ENCODE results near the gene ZNF396. TPM values are rescaled to one million over a fixed set of nuclear protein-coding genes. Genes with fewer than 3 reads are reported as not detected.
A peak's percentile ranks its signal among the peaks of the same experiment; 100 is the strongest.

Gene ZNF396
- total and polyA plus RNA-seq, 9 of the 15 experiments (the other 6 are each of a cell fraction or from before 2014, with no cell fraction given) = 0.73 to 2.3 (median 1.9) TPM

DNA sequence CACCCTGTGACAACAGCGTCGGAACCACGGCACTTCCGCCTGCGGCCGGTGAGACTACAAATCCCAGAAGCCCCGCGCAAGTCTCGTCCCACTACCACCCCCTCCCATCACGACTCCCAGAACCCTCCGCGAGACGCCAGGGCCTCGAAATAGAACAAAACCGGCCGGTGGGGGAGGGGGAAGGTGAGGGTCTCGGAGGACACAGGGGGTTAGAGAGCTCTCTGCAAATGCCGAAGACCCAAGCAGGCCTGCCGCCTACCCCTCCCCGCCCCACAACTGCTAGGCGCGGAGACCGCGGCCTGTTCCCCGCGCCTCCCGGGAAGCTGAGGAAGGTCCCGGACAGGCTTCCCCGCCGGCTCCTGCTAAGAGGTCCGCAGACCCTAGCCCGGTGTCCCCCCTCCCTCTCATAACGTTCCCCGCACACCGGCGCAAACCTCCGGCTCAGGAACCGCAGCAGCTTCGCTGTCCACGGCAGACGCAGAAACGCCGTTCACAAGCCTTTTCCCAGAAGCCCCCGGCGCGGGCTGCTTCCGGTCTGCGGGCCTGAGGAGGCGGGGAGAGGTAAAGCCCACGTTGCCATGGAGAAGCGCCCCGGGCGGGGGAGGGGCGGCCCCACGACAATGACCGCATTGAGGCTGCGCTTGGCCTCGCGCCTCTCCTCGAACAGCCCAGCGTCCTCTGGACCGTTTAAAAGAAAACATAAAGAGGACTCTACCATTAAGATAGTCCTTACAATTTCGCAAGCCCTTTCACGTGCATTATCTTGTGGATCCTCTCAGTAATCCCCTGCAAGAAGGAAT is 33.0 kb downstream of the ZNF396 start, which contains the start of gene ZNF24 (continued):
- TF ChIP-seq CHD2 (IDR thresholded peaks at IDR 0.05; ENCODE audit: low read depth, low read length) = peak; percentile 93
- TF ChIP-seq ZNF12 (CRISPR knock-in tag; IDR thresholded peaks at IDR 0.05) = peak; percentile 48; the same call in 1 of the 2 replicates
- no peak for TF ChIP-seq E2F4 (CRISPR knock-in tag; IDR thresholded peaks at IDR 0.05; ENCODE audit: low read depth)
- no peak for TF ChIP-seq TAF15 (IDR thresholded peaks at IDR 0.05; ENCODE audit: low read depth, low read length)
- TF ChIP-seq TAF9B (IDR thresholded peaks at IDR 0.05; ENCODE audit: partially characterized antibody) = peak; percentile 73
- TF ChIP-seq KLF16 (IDR thresholded peaks at IDR 0.05) = 0 out of 2 replicates have a peak, but pooled peaks have one; percentile 13
- 0 out of 2 replicates have a peak, but pooled peaks have one; percentile 82 for TF ChIP-seq CBX1 (IDR thresholded peaks at IDR 0.05; ENCODE audit: low read depth)
- no peak for TF ChIP-seq SFPQ (IDR thresholded peaks at IDR 0.05; ENCODE audit: low read depth, low read length)
- TF ChIP-seq POLR3G (IDR thresholded peaks at IDR 0.05; ENCODE audit: extremely low read depth, insufficient read length, insufficient replicate concordance) = no peak
- no peak for TF ChIP-seq KDM1A (IDR thresholded peaks at IDR 0.05)
- no peak for TF ChIP-seq SMARCB1 (IDR thresholded peaks at IDR 0.05; ENCODE audit: insufficient read length, low read depth)
- peak; percentile 27; the same call in 1 of the 2 replicates for TF ChIP-seq DMBX1 (CRISPR knock-in tag; IDR thresholded peaks at IDR 0.05; ENCODE audit: borderline replicate concordance)
- peak; percentile 87 for TF ChIP-seq PHF20 (IDR thresholded peaks at IDR 0.05; ENCODE audit: partially characterized antibody)
- TF ChIP-seq ZNF766 (CRISPR knock-in tag; conservative IDR thresholded peaks at IDR 0.05) = peak; percentile 78
- peak; percentile 83 for TF ChIP-seq TAF7 (tag; IDR thresholded peaks at IDR 0.05)
- no peak for TF ChIP-seq TCFL5 (CRISPR knock-in tag; conservative IDR thresholded peaks at IDR 0.05)
- no peak for TF ChIP-seq STAT6 (CRISPR knock-in tag; IDR thresholded peaks at IDR 0.05)
- TF ChIP-seq ZNF217 (CRISPR knock-in tag; IDR thresholded peaks at IDR 0.05) = no peak
- peak; percentile 75 for TF ChIP-seq NKRF (IDR thresholded peaks at IDR 0.05; ENCODE audit: borderline replicate concordance)

Data from K562 (cell line).